ENCODE results near the gene ALDH1L1. TPM values are rescaled to one million over a fixed set of nuclear protein-coding genes. Genes with fewer than 3 reads are reported as not detected.

The ALDH1L1 gene
- total RNA-seq, 1 experiment from 2014 or later: not detected

Other genes starting within 250 kb of the ALDH1L1 start
- not detected in 2 replicates for gene ROPN1B, start 211.4 kb downstream of the ALDH1L1 start, total RNA-seq (2014; rRNA removed; shearing (Covaris generic))
- gene SLC41A3, start 96.5 kb downstream of the ALDH1L1 start, total RNA-seq (2014; rRNA removed; shearing (Covaris generic)): 28.9 and 42.9 TPM in 2 replicates
- 5.9 and 8.7 TPM in 2 replicates for gene KLF15, start 176.8 kb upstream of the ALDH1L1 start, total RNA-seq (2014; rRNA removed; shearing (Covaris generic))
- gene CFAP100, start 214.3 kb upstream of the ALDH1L1 start, total RNA-seq (2014; rRNA removed; shearing (Covaris generic)): not detected in 2 replicates